ENCODE measurements around the gene MTG2.
A peak's percentile ranks its signal among the peaks of the same experiment; 100 is the strongest.

MTG2 gene, protein sequence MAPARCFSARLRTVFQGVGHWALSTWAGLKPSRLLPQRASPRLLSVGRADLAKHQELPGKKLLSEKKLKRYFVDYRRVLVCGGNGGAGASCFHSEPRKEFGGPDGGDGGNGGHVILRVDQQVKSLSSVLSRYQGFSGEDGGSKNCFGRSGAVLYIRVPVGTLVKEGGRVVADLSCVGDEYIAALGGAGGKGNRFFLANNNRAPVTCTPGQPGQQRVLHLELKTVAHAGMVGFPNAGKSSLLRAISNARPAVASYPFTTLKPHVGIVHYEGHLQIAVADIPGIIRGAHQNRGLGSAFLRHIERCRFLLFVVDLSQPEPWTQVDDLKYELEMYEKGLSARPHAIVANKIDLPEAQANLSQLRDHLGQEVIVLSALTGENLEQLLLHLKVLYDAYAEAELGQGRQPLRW

DNA sequence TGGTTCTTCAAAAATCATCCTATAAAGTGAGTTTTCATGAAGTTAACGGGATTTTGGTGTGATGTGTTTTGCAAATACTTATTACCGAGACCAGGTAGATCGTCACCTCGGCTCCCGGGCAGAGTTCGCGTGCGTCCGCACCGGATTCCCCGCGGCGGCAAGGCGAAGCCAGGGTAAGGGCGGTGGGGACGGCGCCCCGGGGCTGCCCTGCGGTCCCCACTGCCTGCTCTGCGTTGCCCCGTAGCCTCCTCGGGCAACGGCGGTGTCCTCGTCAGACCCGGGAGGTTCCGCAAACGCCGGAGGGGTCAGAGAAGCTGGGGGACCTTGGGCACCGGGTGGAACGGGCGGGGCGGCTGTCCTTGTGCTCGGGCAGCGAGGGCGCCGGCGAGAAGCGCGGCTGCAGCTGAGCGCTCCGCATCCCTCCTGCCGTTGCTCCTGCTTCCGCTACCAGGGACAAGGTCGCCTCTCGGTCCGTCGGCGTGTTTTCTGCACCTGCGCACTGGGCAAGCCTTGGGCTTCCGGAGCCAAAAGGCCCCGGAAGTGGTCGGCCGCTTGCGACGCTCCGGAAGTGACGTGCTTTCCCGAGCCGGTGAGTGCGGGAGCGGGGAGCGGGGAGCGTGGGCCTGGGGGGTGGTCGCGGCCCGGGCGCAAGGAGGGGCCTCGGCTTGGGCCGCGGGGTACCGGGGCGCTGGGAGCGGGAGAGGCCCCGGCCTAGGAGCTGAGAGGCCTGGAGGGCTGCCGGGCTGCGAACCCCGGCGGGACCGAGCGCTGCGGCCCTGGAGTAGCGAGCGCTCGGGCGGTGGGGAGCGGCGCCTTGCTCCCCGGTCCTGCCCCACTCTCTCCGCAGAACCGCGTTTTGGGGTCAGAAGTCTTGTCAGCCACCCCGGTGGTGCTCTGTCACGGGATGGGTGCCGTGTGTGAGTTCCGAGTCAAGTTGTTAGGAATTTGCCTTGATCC, at the start of gene MTG2:
MTG2 (plus strand) TSS at position 560 of the 957 bp plus-strand sequence. CDS start 10,393 bp downstream, outside the sequence.
- DNase-seq (ENCODE audit: extremely low read depth in 1 of 2, low read depth in 1 of 2): peak; percentile 87 to 92

- DNase-seq (ENCODE audit: extremely low read depth in 1 of 2, low read depth in 1 of 2): no peak
Observed at GRCh38 chr20:62133051-62133845, 49.6 kb upstream of the MTG2 start.

DNA sequence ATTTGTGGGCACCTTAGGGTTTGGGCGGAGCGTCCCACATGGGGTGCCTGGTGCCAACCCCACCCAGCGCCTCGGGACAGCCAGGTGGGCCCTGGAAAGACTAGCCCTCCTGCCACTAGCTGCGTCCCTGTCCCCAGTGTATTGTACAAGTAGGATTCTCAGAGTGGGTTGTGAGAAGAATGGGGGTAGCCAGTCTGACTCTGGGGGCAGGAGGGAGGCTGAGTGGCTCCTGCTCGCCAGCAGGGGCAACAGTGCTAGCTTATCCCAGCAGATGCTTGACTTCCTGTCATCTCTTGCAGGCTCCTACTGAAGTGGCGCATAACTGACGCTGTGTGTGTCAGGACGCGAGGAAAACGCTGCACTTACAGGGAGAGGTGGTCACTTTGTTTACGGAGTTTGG, 49.0 kb upstream of the MTG2 start:
- DNase-seq (ENCODE audit: extremely low read depth in 1 of 2, low read depth in 1 of 2): no peak

- no peak for DNase-seq (ENCODE audit: extremely low read depth in 1 of 2, low read depth in 1 of 2)
Observed at GRCh38 chr20:62134735-62135231, 48.0 kb upstream of the MTG2 start.

DNA sequence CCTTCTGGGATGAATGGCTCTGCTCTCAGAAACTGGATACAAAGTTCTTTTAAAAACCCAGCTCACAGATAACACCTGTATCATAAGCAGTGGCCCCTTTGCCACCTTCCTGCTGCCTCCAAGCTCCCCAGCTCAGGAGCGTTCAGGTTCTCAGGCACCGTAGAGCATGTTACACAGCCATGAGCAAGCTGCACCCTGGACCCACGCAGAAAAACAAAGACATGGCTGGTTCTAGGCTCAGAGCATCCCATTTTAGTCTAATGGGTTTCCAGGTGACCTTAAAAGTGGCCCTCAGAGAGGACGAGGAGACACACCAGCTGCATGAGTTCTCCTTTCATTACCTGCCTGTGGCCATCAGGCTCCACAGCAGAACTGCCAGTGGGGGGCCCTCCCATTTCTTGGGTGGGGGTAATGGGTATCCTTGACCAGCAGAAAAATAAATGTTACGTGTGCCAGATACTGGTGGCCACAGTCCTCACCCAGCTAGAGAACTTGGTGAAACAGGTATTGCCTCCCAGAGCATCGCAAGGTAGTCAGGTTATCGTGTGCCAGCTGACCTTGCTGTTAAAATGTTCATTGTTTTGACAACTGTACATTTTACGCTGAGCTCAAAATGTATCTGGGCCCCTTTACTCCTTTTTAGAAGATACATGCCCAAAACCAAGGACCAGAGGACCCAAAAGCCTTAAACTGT, 47.1 kb upstream of the MTG2 start:
- DNase-seq (ENCODE audit: extremely low read depth in 1 of 2, low read depth in 1 of 2): no peak

- peak in 1 of 2 donors; percentile 59 for DNase-seq (ENCODE audit: extremely low read depth in 1 of 2, low read depth in 1 of 2)
Observed at GRCh38 chr20:62136283-62137091, 46.3 kb upstream of the MTG2 start.

DNA sequence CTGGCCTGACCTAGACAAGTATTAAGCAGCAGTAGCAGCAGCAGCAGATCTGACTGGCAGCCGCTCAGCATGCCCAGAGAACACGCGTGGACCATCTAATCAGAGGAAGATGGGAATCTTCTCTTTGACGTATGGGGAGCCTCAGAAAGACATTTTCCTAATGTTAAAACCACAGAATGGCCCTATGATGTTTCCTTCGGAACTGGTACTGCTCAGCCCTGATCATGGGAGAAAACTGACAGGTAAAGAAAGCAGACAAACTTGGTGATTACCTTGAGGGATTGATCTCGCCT, 45.8 kb upstream of the MTG2 start:
- DNase-seq (ENCODE audit: extremely low read depth in 1 of 2, low read depth in 1 of 2): no peak

DNA sequence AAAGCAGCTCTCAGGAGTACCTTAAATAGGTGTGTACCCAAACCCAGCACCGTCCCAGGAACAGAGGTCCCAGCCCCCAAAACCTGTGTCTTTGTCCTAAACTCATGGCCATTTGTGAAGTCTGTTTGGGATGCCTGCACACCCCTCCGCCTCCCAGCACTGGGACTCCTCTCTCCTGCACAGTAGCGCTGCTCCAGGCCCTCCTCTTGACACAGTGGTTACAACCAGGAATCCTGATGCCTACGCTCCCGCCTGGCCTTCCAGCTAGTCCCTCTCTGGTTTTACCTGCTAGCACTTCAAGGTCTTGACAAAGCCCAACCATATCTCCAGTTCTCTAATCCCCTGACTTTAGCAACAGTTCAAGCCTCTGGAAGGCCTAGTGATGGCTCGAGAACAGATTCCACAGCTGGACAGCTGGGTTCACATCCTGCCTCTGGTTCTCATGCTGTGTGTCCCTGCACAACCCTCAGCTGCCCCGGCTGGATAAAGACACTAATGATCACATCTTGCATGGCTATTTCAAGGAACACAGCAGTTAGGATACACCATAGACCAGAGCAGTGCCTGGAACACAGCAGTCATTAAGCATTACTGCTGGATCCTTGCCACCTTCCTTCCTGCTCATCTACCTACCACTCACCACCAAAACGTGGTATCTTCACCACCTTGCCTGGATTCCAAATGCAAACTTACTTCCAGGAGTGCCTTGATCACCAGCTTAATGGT, 45.2 kb upstream of the MTG2 start:
- DNase-seq (ENCODE audit: extremely low read depth in 1 of 2, low read depth in 1 of 2): no peak

DNA sequence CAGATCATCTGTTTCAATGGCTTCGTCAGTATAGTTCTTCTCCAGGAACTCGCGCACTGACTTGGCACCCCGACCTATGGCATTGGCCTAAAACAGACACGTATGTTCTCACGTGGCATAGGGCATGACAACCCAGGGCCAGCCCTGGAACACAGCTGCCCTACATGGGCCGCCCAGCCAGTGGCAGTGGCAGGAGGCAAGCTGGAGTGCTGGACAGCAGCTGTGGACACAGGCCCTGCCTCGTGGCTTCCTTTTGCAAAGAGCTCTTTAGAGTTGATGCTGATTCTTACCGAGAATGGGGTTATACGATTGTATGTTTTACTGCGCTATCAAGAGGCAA, 44.7 kb upstream of the MTG2 start:
- DNase-seq (ENCODE audit: extremely low read depth in 1 of 2, low read depth in 1 of 2): no peak

- DNase-seq (ENCODE audit: extremely low read depth in 1 of 2, low read depth in 1 of 2): no peak
Observed at GRCh38 chr20:62138912-62139311, 43.9 kb upstream of the MTG2 start.

- DNase-seq (ENCODE audit: extremely low read depth in 1 of 2, low read depth in 1 of 2): no peak
Observed at GRCh38 chr20:62139636-62140035, 43.2 kb upstream of the MTG2 start.

GRCh38 chr20:62141043-62141396, 41.8 kb upstream of the MTG2 start:
- no peak for DNase-seq (ENCODE audit: extremely low read depth in 1 of 2, low read depth in 1 of 2)

DNA sequence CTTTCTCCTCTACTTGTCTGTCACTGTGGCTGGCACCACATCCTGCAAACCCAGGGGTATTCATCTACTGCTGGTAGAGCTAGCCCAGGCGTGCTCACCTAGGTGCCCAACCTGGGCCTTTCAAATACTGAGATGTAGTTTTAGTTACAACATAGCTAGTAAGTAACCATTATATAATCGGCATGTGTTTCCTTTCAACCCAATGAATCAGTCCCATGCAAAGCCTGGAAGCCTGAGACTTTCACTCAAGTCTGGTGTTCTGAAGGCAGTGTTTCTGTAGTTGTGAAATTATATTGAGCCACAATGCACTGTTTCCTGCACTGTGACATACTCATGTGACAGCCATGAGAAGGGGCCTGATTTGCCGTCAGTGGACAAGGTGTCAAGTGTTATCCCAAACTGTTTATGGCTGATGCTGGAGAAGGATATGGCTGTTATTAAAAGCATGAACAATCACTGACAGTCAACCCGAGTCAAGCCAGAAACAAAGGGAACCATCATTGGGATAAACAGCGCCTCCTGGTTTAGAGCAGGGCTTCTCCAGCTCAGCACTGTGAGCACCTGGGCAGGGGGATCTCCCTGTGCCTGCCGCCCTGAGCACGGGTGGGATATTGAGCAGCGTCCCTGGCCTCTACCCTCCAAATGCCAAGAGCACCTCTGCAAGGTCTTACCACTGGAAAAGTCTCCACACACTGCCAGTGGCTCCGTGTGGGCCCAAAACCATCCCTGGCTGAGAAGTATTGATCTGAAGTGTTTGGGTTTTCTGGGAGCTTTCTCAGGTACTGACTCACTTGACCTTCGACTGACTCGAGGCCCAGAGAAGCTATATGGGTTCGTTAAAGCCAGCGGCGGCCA, 41.2 kb upstream of the MTG2 start:
- no peak for DNase-seq (ENCODE audit: extremely low read depth in 1 of 2, low read depth in 1 of 2)

DNA sequence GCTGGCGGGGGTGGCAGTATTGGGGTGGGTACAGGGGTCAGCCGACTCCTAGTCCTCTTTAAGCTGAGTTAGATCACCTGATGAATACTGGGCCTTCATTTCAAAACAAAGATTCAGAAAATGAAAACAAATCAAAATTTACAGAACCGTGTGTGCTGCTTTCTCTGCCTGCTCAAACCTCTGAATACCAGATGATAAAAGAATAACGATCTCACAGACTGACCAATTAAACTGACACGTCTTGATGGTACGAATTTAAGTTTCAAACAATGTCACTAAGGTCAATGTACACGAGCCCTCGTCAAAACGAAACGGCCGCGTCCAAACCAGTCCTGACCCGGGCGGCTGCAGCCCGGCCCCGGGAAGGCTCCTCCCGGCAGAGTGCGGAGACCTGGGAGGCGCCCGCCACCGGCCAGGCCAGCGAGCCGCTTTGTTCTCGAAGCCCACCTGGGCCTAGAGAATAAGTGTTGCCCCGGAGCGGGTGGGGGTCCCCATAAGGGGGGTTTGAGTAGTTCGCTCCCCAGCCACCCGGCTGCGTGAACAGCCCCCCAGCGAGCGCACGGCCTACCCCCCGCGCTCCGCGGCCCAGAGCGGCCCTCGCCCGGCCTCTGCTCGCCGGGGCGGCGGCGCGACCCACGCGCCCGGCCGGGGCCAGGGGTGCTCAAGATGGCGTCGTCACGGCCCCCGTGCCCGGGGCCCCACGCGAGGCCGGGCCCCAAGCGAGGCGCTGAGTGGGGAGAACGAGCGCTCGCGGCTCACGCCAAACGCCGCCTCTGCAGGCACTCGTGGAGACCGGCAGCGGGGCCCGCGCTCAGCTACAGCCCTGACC, 40.4 kb upstream of the MTG2 start:
- DNase-seq (ENCODE audit: extremely low read depth in 1 of 2, low read depth in 1 of 2): no peak

- DNase-seq (ENCODE audit: extremely low read depth in 1 of 2, low read depth in 1 of 2): peak in 1 of 2 donors; percentile 79
Observed at GRCh38 chr20:62143081-62143956, 39.5 kb upstream of the MTG2 start, which contains the start of the genes PSMA7 and SS18L1. TSS of gene PSMA7 (minus strand) at chr20:62143394. CDS start at chr20:62143303, 91 bp downstream. TSS of gene SS18L1 (plus strand) at chr20:62143769. CDS start at chr20:62143821, 52 bp downstream.
